HL-60 (cell line): ENCODE data around the gene FAF1.

Experiments
- POLR2AphosphoS5 ChIP-seq: IDR thresholded peaks from 2 replicates; pipeline ENCODE4 v1.6.1; 2012; ENCODE audit warnings: low read depth
- TF ChIP-seq, protein P1 (sequence below): IDR thresholded peaks from one replicate; pipeline ENCODE4 v1.5.1; 2011; ENCODE audit warnings: low read length, control low read depth, inconsistent platforms; ENCODE audit not compliant: insufficient read depth

DNA sequence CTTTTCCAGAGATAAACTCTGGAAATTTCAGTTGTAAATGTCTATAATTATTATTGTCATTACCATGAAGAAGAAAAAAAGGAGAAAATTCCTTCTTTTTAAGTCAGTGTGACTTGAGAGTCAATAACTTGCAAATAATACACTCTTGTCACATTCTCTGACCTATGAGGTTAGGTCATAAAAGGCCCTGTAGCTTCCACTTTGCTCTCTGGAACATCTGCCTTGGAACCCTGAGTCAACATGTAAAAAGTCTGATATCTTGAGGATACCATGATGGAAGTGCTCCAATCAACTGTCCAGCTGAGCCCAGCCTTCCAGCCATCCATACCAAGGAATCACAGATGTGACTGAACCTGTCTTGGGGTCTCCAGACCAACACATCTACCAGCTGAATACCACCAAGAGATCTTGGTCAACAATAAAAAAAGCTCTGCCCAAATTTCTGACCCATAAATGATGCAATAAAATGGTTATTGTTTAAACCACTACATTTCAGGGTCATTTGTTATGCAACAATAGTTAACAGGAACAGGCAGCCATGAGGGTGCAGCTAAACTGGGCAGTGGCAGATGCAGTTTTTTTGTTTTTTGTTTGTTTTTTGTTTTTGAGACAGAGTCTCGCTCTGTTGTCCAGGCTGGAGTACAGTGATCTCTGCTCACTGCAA is 547.1 kb downstream of the FAF1 start:
- TF ChIP-seq, protein P1, sequence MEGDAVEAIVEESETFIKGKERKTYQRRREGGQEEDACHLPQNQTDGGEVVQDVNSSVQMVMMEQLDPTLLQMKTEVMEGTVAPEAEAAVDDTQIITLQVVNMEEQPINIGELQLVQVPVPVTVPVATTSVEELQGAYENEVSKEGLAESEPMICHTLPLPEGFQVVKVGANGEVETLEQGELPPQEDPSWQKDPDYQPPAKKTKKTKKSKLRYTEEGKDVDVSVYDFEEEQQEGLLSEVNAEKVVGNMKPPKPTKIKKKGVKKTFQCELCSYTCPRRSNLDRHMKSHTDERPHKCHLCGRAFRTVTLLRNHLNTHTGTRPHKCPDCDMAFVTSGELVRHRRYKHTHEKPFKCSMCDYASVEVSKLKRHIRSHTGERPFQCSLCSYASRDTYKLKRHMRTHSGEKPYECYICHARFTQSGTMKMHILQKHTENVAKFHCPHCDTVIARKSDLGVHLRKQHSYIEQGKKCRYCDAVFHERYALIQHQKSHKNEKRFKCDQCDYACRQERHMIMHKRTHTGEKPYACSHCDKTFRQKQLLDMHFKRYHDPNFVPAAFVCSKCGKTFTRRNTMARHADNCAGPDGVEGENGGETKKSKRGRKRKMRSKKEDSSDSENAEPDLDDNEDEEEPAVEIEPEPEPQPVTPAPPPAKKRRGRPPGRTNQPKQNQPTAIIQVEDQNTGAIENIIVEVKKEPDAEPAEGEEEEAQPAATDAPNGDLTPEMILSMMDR, result no peak
- no peak for TF ChIP-seq POLR2AphosphoS5
